PFSK-1 (cell line): Measurements from ENCODE around the gene TMEM140.

Experiments used
- FOXP2 ChIP-seq: optimal IDR thresholded peaks from 2 replicates; pipeline ENCODE3; 2011; ENCODE audit warnings: borderline replicate concordance, control low read depth, inconsistent platforms; ENCODE audit not compliant: insufficient read depth; ENCODE audit errors: extremely low read length, extremely low read depth
- POLR2AphosphoS5 ChIP-seq: IDR thresholded peaks from 2 replicates; pipeline ENCODE4 v1.6.1; 2012; ENCODE audit warnings: low read depth, mild to moderate bottlenecking, control low read depth, low read length, moderate library complexity
- REST ChIP-seq, 2 experiments: IDR thresholded peaks; 2 replicates each; pipeline versions ENCODE4 v1.6.1 to v1.8.0; 2011 to 2012; ENCODE audit warnings: low read depth in 2 of 2, low read length in 2 of 2, control low read depth in 1 of 2, inconsistent platforms in 1 of 2, mild to moderate bottlenecking in 1 of 2, moderate library complexity in 1 of 2; ENCODE audit not compliant: insufficient read depth in 1 of 2
- SIN3A ChIP-seq: IDR thresholded peaks from 2 replicates; pipeline ENCODE4 v1.6.1; 2012; ENCODE audit warnings: mild to moderate bottlenecking, low read length, moderate library complexity, borderline replicate concordance; ENCODE audit not compliant: insufficient read depth
- TAF1 ChIP-seq: IDR thresholded peaks from 2 replicates; pipeline ENCODE4 v1.6.1; 2012; ENCODE audit warnings: low read length, control low read depth, borderline replicate concordance; ENCODE audit not compliant: insufficient read depth

Gene TMEM140

GRCh38 chr7:135109562-135109961, 38.3 kb upstream of the TMEM140 start:
- no peak for TF ChIP-seq FOXP2
- no peak for TF ChIP-seq POLR2AphosphoS5
- no peak for TF ChIP-seq TAF1
- TF ChIP-seq SIN3A, result no peak
- TF ChIP-seq REST (IDR thresholded peaks at IDR 0.05; ENCODE audit: insufficient read depth in 1 of 2, low read depth in 2 of 2, low read length in 2 of 2), result no peak

GRCh38 chr7:135109976-135110375, 37.9 kb upstream of the TMEM140 start:
- TF ChIP-seq REST (IDR thresholded peaks at IDR 0.05; ENCODE audit: insufficient read depth in 1 of 2, low read depth in 2 of 2, low read length in 2 of 2) (no peak), TAF1 (no peak)

- TF ChIP-seq FOXP2 (no peak), SIN3A (no peak), POLR2AphosphoS5 (no peak)
Observed at GRCh38 chr7:135111379-135111778, 36.5 kb upstream of the TMEM140 start.

GRCh38 chr7:135114622-135115021, 33.2 kb upstream of the TMEM140 start:
- TF ChIP-seq FOXP2 (no peak), POLR2AphosphoS5 (no peak), REST (IDR thresholded peaks at IDR 0.05; ENCODE audit: insufficient read depth in 1 of 2, low read depth in 2 of 2, low read length in 2 of 2) (no peak), SIN3A (no peak), TAF1 (no peak)

- no peak for TF ChIP-seq POLR2AphosphoS5
- TF ChIP-seq TAF1, result no peak
- no peak for TF ChIP-seq FOXP2
- TF ChIP-seq REST (IDR thresholded peaks at IDR 0.05; ENCODE audit: insufficient read depth in 1 of 2, low read depth in 2 of 2, low read length in 2 of 2), result no peak
- TF ChIP-seq SIN3A, result no peak
Observed at GRCh38 chr7:135117096-135117495, 30.8 kb upstream of the TMEM140 start.
